Liver (tissue), 9 donors: ENCODE data around the gene LYSMD3. TPM values are rescaled to one million over a fixed set of nuclear protein-coding genes. Genes with fewer than 3 reads are reported as not detected.

Source experiments
- DNase-seq: peaks from one replicate; pipeline ENCODE4 v3.0.0-alpha.2; 2017; ENCODE audit warnings: low spot score
- H3K27ac ChIP-seq, 2 donors: one replicate each; pipeline ENCODE4 v1.7.0; 2013; ENCODE audit warnings: inconsistent platforms in 2 of 2, low read length in 2 of 2, control low read depth in 1 of 2, low read depth in 1 of 2, mild to moderate bottlenecking in 1 of 2
- H3K27me3 ChIP-seq, 4 donors: one replicate each; pipeline versions ENCODE4 v1.6.1 to v1.7.0; 2013; ENCODE audit warnings: low read length in 3 of 4, inconsistent platforms in 1 of 4, mild to moderate bottlenecking in 1 of 4, moderate library complexity in 1 of 4; ENCODE audit not compliant: control insufficient read depth in 4 of 4, insufficient read depth in 4 of 4
- H3K36me3 ChIP-seq, 4 donors: one replicate each; pipeline versions ENCODE4 v1.6.1 to v1.7.0; 2013; ENCODE audit warnings: low read length in 3 of 4, mild to moderate bottlenecking in 3 of 4, low read depth in 1 of 4, moderate library complexity in 1 of 4; ENCODE audit not compliant: control insufficient read depth in 4 of 4, insufficient read depth in 3 of 4
- H3K4me1 ChIP-seq, 4 donors: one replicate each; pipeline versions ENCODE4 v1.6.1 to v1.7.0; 2013; ENCODE audit warnings: low read length in 3 of 4, mild to moderate bottlenecking in 3 of 4, moderate library complexity in 1 of 4; ENCODE audit not compliant: control insufficient read depth in 4 of 4, insufficient read depth in 4 of 4
- H3K4me3 ChIP-seq, 3 donors: one replicate each; pipeline versions ENCODE4 v1.6.1 to v1.7.0; 2013; ENCODE audit warnings: low read length in 3 of 3, control low read depth in 1 of 3, low read depth in 1 of 3, mild to moderate bottlenecking in 1 of 3
- H3K9ac ChIP-seq, 2 donors: one replicate each; pipeline ENCODE4 v1.7.0; 2013; ENCODE audit warnings: low read length in 2 of 2, mild to moderate bottlenecking in 2 of 2, moderate library complexity in 2 of 2, control low read depth in 1 of 2, low read depth in 1 of 2
- H3K9me3 ChIP-seq, 4 donors: one replicate each; pipeline versions ENCODE4 v1.6.1 to v1.7.0; 2013; ENCODE audit warnings: low read length in 3 of 4; ENCODE audit not compliant: control insufficient read depth in 4 of 4
- ATF3 ChIP-seq: IDR thresholded peaks from 2 replicates; pipeline ENCODE4 v1.6.1; 2016; ENCODE audit warnings: antibody characterized with exemption
- CTCF ChIP-seq: fragments of 150-350 bp; IDR thresholded peaks from 2 replicates; pipeline ENCODE4 v1.5.1; 2017; ENCODE audit warnings: improper control_type of control experiment, low read depth, low read length; ENCODE audit not compliant: missing input control
- EGR1 ChIP-seq, 2 donors: IDR thresholded peaks; 2 replicates each; pipeline ENCODE4 v1.6.1; 2016 to 2018; ENCODE audit warnings: antibody characterized with exemption in 2 of 2, low read depth in 2 of 2
- FOXA2 ChIP-seq: IDR thresholded peaks from 2 replicates; pipeline ENCODE4 v1.6.1; 2016; ENCODE audit warnings: antibody characterized with exemption
- GABPA ChIP-seq, 2 donors: IDR thresholded peaks in 1 of 2; conservative IDR thresholded peaks in 1 of 2; 2 replicates each; pipeline ENCODE4 v1.6.1; 2016; ENCODE audit warnings: antibody characterized with exemption in 2 of 2, mild to moderate bottlenecking in 1 of 2, moderate library complexity in 1 of 2
- HNF4A ChIP-seq, 2 donors: conservative IDR thresholded peaks; 2 replicates each; pipeline ENCODE4 v1.6.1; 2016; ENCODE audit warnings: antibody characterized with exemption in 2 of 2, mild to moderate bottlenecking in 2 of 2
- HNF4G ChIP-seq: IDR thresholded peaks from 2 replicates; pipeline ENCODE4 v1.6.1; 2016; ENCODE audit warnings: antibody characterized with exemption
- JUND ChIP-seq, 2 donors: IDR thresholded peaks; 2 replicates each; pipeline ENCODE4 v1.6.1; 2016; ENCODE audit warnings: antibody characterized with exemption in 2 of 2
- MAX ChIP-seq: IDR thresholded peaks from 2 replicates; pipeline ENCODE4 v1.6.1; 2016; ENCODE audit warnings: antibody characterized with exemption
- NR2F2 ChIP-seq: IDR thresholded peaks from 2 replicates; pipeline ENCODE4 v1.6.1; 2016; ENCODE audit warnings: antibody characterized with exemption
- RAD21 ChIP-seq, 2 donors: IDR thresholded peaks; 2 replicates each; pipeline ENCODE4 v1.6.1; 2016; ENCODE audit warnings: antibody characterized with exemption in 2 of 2, mild to moderate bottlenecking in 2 of 2
- REST ChIP-seq: IDR thresholded peaks from 2 replicates; pipeline ENCODE4 v1.6.1; 2016; ENCODE audit warnings: antibody characterized with exemption, mild to moderate bottlenecking
- RXRA ChIP-seq, 2 donors: IDR thresholded peaks; 2 replicates each; pipeline ENCODE4 v1.6.1; 2017 to 2018; ENCODE audit warnings: antibody characterized with exemption in 2 of 2, mild to moderate bottlenecking in 1 of 2
- SP1 ChIP-seq: IDR thresholded peaks from 2 replicates; pipeline ENCODE4 v1.6.1; 2018; ENCODE audit warnings: antibody characterized with exemption, mild to moderate bottlenecking
- TAF1 ChIP-seq: conservative IDR thresholded peaks from 2 replicates; pipeline ENCODE4 v1.6.1; 2016; ENCODE audit warnings: antibody characterized with exemption, mild to moderate bottlenecking
- YY1 ChIP-seq: IDR thresholded peaks from 2 replicates; pipeline ENCODE4 v1.6.1; 2016; ENCODE audit warnings: antibody characterized with exemption, mild to moderate bottlenecking
- ZBTB33 ChIP-seq: IDR thresholded peaks from 2 replicates; pipeline ENCODE4 v1.6.1; 2016; ENCODE audit warnings: antibody characterized with exemption
- WGBS: extraction: QIAGEN DNeasy Blood & Tissue Kit; methylation state at CpG from one replicate; pipeline ENCODE4 v1.1.7; 2013; 5-methylcytosine and 5-hydroxymethylcytosine counted together
- polyA plus RNA-seq, 2 donors: library from polyadenylated mRNA; stranded (reverse) in 1 of 2; unstranded in 1 of 2; fragments of 200-250 nt in 1 of 2; fragments of >200 nt in 1 of 2; fragmentation: Nextera tagmentation in 1 of 2; extraction: Ambion mirVana in 1 of 2; gene quantifications; one replicate each; pipeline versions ENCODE4 v1.2.1 to v1.2.3, GENCODE V29; 2013 to 2015
- total RNA-seq, 2 donors: library from RNA; depleted of rRNA; stranded (reverse); fragments of >200 nt; gene quantifications; one replicate each; pipeline ENCODE4 v1.2.3, GENCODE V29; 2014
- donor health status: healthy.
- donor health status: healthy.
- donor health status: healthy.
- donor health status: healthy.
- donor health status: healthy.

The LYSMD3 gene
- total and polyA plus RNA-seq, 4 donors: 8.8 to 23.6 (median 11.0) TPM

GRCh38 chr5:90548069-90548593 lies 18.7 kb upstream of the LYSMD3 start:
- WGBS: 25% methylated on average over 5 of the region's 5 CpGs
- TF ChIP-seq ZBTB33 (no peak), MAX (no peak), ATF3 (no peak), EGR1 (IDR thresholded peaks at IDR 0.05; ENCODE audit: low read depth in 2 of 2) (no peak), CTCF (no peak), JUND (IDR thresholded peaks at IDR 0.05) (no peak), SP1 (no peak), HNF4A (conservative IDR thresholded peaks at IDR 0.05) (no peak), NR2F2 (no peak), REST (no peak), RXRA (IDR thresholded peaks at IDR 0.05) (no peak), TAF1 (no peak), RAD21 (IDR thresholded peaks at IDR 0.05) (no peak), HNF4G (no peak), YY1 (no peak), FOXA2 (no peak), GABPA (IDR thresholded peaks at IDR 0.05 in 1 of 2, conservative IDR thresholded peaks at IDR 0.05 in 1 of 2) (no peak)
- Histone ChIP-seq H3K9ac (no peak overlapping the region), H3K4me3 (no peak overlapping the region), H3K27me3 (peaks cover 0 to 11% (median 0%) of the 10 kb centered on the region in 4 donors), H3K36me3 (no peaks in the 10 kb centered on the region), H3K4me1 (no peaks in the 10 kb centered on the region), H3K27ac (no peak overlapping the region), H3K9me3 (no peaks in the 10 kb centered on the region)
- DNase-seq: no peak
